B cell (primary cell): Measurements from ENCODE around the gene FAM120B. TPM values are rescaled to one million over a fixed set of nuclear protein-coding genes. Genes with fewer than 3 reads are reported as not detected.

Source experiments
- ATAC-seq: fragments of 200-7000 bp; cut with Tn5 transposase; one replicate; pipeline ENCODE4 v1.10.0; 2021; ENCODE audit warnings: low read depth, mild to moderate bottlenecking, moderate number of reproducible peaks, moderate library complexity
- CTCF ChIA-PET: fragments of 350-600 bp; sonication (Branson Sonifier 250); formaldehyde crosslinking; loops from one replicate; lab custom pipeline; 2021; ENCODE audit warnings: antibody characterized with exemption, inconsistent platforms; lab: Charles Lee
- POLR2A ChIA-PET: fragments of 350-600 bp; sonication (Branson Sonifier 250); formaldehyde crosslinking; loops from one replicate; lab custom pipeline; 2021; ENCODE audit warnings: antibody characterized with exemption; lab: Charles Lee
- DNase-seq: peaks from one replicate; pipeline ENCODE4 v3.0.0; 2013
- H2AFZ ChIP-seq: 2 replicates; pipeline ENCODE4 v1.6.1; 2012; ENCODE audit warnings: mild to moderate bottlenecking, low read depth, low read length; ENCODE audit not compliant: insufficient read depth, poor library complexity, severe bottlenecking
- H3K27ac ChIP-seq, 2 donors: 1 replicate in 1 of 2; 2 replicates in 1 of 2; pipeline ENCODE4 v1.5.1; 2012 to 2013; ENCODE audit warnings: low read length in 2 of 2, mild to moderate bottlenecking in 2 of 2, moderate library complexity in 1 of 2
- H3K27me3 ChIP-seq, 4 experiments: fragments of 200-600 bp in 1 of 4; sonication (generic) in 1 of 4; replicated peaks in 1 of 4; 1 replicate in 2 of 4; 2 replicates in 2 of 4; pipeline versions ENCODE4 v1.6.1 to v1.7.0; 2013 to 2016; ENCODE audit warnings: low read length in 3 of 4, mild to moderate bottlenecking in 2 of 4, mixed read lengths in 1 of 4, moderate library complexity in 1 of 4; ENCODE audit not compliant: insufficient read depth in 4 of 4, control insufficient read depth in 3 of 4; ENCODE audit errors: control extremely low read depth in 1 of 4
- H3K36me3 ChIP-seq, 2 experiments: replicated peaks in 1 of 2; 1 replicate in 1 of 2; 2 replicates in 1 of 2; pipeline versions ENCODE4 v1.6.1 to v1.7.1; 2013; ENCODE audit warnings: low read length in 1 of 2; ENCODE audit not compliant: insufficient read depth in 2 of 2, control insufficient read depth in 1 of 2; ENCODE audit errors: control extremely low read depth in 1 of 2, extremely low read depth in 1 of 2
- H3K4me1 ChIP-seq, 2 donors: fragments of 200-600 bp in 1 of 2; sonication (generic) in 1 of 2; 1 replicate in 1 of 2; 2 replicates in 1 of 2; pipeline versions ENCODE4 v1.5.1 to v1.6.1; 2013 to 2017; ENCODE audit warnings: low read length in 2 of 2; ENCODE audit not compliant: control insufficient read depth in 2 of 2, insufficient read depth in 2 of 2
- H3K4me2 ChIP-seq: replicated peaks from 2 replicates; pipeline ENCODE3; 2012; ENCODE audit warnings: mild to moderate bottlenecking, low read depth, low read length; ENCODE audit not compliant: poor library complexity, severe bottlenecking
- H3K4me3 ChIP-seq, 5 experiments: fragments of 200-600 bp in 1 of 5; sonication (generic) in 1 of 5; 1 replicate in 3 of 5; 2 replicates in 2 of 5; pipeline versions ENCODE4 v1.5.1 to v1.7.0; 2011 to 2016; ENCODE audit warnings: low read length in 4 of 5, mild to moderate bottlenecking in 4 of 5, low read depth in 2 of 5, control low read depth in 1 of 5, moderate library complexity in 1 of 5; ENCODE audit not compliant: insufficient read depth in 1 of 5; ENCODE audit errors: control extremely low read depth in 1 of 5, extremely low read depth in 1 of 5
- H3K79me2 ChIP-seq: fragments of 200-600 bp; sonication (generic); one replicate; pipeline ENCODE4 v1.6.0; 2016; ENCODE audit warnings: low read length; ENCODE audit not compliant: control insufficient read depth, insufficient read depth
- H3K9ac ChIP-seq: fragments of 200-600 bp; sonication (generic); 2 replicates; pipeline ENCODE4 v1.6.1; 2017; ENCODE audit warnings: mild to moderate bottlenecking, low read length, moderate library complexity
- H3K9me3 ChIP-seq, 3 donors: one replicate each; pipeline versions ENCODE4 v1.6.1 to v1.7.1; 2013; ENCODE audit warnings: low read length in 2 of 3; ENCODE audit not compliant: control insufficient read depth in 2 of 3, insufficient read depth in 1 of 3; ENCODE audit errors: control extremely low read depth in 1 of 3
- H4K20me1 ChIP-seq: 2 replicates; pipeline ENCODE4 v1.6.0; 2012; ENCODE audit warnings: mild to moderate bottlenecking, low read length; ENCODE audit not compliant: insufficient read depth, control insufficient read depth, poor library complexity, severe bottlenecking
- H3K27ac Mint-ChIP-seq: one replicate; pipeline ENCODE4 v1.8.0; 2021; ENCODE audit warnings: mixed read lengths
- H3K27me3 Mint-ChIP-seq: one replicate; pipeline ENCODE4 v1.8.0; 2021; ENCODE audit warnings: mixed read lengths
- H3K4me1 Mint-ChIP-seq: one replicate; pipeline ENCODE4 v1.8.0; 2021; ENCODE audit warnings: mixed read lengths
- H3K4me3 Mint-ChIP-seq: one replicate; pipeline ENCODE4 v1.8.0; 2021; ENCODE audit warnings: mixed read lengths
- H3K9me3 Mint-ChIP-seq: one replicate; pipeline ENCODE4 v1.8.0; 2022; ENCODE audit warnings: mixed read lengths; ENCODE audit not compliant: insufficient read depth
- EZH2 ChIP-seq: IDR thresholded peaks from 2 replicates; pipeline ENCODE4 v1.6.1; 2012; ENCODE audit warnings: borderline replicate concordance, low read depth, mild to moderate bottlenecking, moderate library complexity, low read length; ENCODE audit not compliant: insufficient read depth, poor library complexity, severe bottlenecking
- WGBS: methylation state at CpG from one replicate; pipeline ENCODE4 v1.1.5; 2013; ENCODE audit warnings: missing lambda C conversion rate; ENCODE audit not compliant: insufficient coverage; 5-methylcytosine and 5-hydroxymethylcytosine counted together
- intact Hi-C: fragments of 100-400 bp; cut with micrococcal nuclease; formaldehyde crosslinking; loops from one replicate; pipeline ENCODE4 v1.10.0; 2022
- polyA plus RNA-seq: library from polyadenylated mRNA; depleted of rRNA; stranded (reverse); fragments of >200 nt; gene quantifications from 2 replicates; pipeline ENCODE4 v1.2.3, GENCODE V29; 2012
- total RNA-seq, 2 donors: library from RNA; stranded (reverse); fragments of 120-200 nt in 1 of 2; gene quantifications; 1 replicate in 1 of 2; 2 replicates in 1 of 2; pipeline versions ENCODE4 v1.2.3 to v1.2.4, GENCODE V29; 2013 to 2022
- TF ChIP-seq, protein P1 (sequence below): fragments of 200-600 bp; IDR thresholded peaks from one replicate; pipeline ENCODE4 v1.8.0; 2022; ENCODE audit warnings: antibody characterized with exemption, mild to moderate bottlenecking

The FAM120B gene
- total and polyA plus RNA-seq, 2 donors (not counting 1 experiment from before 2014, with no cell fraction given), result 12.5 to 51.7 TPM

DNA sequence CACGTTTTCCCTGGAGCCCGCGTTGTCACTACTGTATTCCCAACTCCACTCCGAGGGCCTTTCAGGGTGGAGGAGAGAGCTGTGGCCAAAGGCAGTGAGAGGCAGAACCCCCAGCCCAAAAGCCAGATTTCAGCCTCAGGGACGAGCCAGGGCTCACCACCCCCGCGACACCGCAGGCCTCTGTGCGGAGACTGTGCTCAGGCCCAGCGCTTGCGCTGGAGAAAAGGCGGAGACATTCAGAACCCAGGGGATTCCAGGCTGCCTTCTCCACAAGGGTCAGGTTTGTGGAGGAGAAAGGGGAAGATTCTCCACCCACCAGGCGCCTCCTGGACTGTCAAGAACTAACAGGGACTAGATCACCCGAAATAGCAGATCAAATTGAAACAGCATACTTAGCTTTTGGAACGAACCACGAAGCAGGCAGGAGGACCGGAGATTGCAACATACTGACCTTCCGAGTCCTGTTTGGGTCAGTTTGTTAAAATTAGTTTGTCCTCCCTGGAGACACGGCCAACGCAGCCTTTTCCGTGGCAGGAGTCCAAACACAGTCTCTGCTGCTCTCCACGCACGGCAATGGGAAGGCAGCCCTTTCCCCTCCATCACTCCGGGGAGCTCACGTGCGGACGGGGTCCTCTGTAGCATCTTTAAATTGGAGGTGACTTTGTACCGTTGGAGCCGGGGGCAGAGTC lies 30.0 kb upstream of the FAM120B start:
- DNase-seq, result no peak
- Histone ChIP-seq H3K9ac (no peak overlapping the region), H4K20me1 (no peaks in the 10 kb centered on the region), H3K4me1 (peaks cover 19 to 32% of the 10 kb centered on the region in 2 donors), H3K4me3 (no peak overlapping the region), H3K9me3 (peaks cover 0 to 36% (median 0%) of the 10 kb centered on the region in 3 donors), H3K27ac (no peak overlapping the region), H3K4me2 (no peak overlapping the region), H3K27me3 (peaks cover 0 to 2% (median 0%) of the 10 kb centered on the region in 4 experiments), H3K36me3 (no peaks in the 10 kb centered on the region), H3K79me2 (no peaks in the 10 kb centered on the region), H2AFZ (no peak overlapping the region)
- no peak overlapping the region for H3K27ac Mint-ChIP-seq
- no peak overlapping the region for H3K4me3 Mint-ChIP-seq
- ChIA-PET POLR2A (no interaction called here), CTCF (no interaction called here)
- H3K4me1 Mint-ChIP-seq, result peaks cover 42% of the 10 kb centered on the region
- TF ChIP-seq, protein P1, sequence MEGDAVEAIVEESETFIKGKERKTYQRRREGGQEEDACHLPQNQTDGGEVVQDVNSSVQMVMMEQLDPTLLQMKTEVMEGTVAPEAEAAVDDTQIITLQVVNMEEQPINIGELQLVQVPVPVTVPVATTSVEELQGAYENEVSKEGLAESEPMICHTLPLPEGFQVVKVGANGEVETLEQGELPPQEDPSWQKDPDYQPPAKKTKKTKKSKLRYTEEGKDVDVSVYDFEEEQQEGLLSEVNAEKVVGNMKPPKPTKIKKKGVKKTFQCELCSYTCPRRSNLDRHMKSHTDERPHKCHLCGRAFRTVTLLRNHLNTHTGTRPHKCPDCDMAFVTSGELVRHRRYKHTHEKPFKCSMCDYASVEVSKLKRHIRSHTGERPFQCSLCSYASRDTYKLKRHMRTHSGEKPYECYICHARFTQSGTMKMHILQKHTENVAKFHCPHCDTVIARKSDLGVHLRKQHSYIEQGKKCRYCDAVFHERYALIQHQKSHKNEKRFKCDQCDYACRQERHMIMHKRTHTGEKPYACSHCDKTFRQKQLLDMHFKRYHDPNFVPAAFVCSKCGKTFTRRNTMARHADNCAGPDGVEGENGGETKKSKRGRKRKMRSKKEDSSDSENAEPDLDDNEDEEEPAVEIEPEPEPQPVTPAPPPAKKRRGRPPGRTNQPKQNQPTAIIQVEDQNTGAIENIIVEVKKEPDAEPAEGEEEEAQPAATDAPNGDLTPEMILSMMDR, result no peak
- no peak for TF ChIP-seq EZH2
- H3K27me3 Mint-ChIP-seq, result peaks cover 18% of the 10 kb centered on the region
- intact Hi-C loops, result no loop called here
- WGBS, result 97% methylated on average over 23 of the region's 29 CpGs
- ATAC-seq, result no peak
- no peaks in the 10 kb centered on the region for H3K9me3 Mint-ChIP-seq
